Hematopoietic multipotent progenitor cell treated with erythropoietin and hydrocortisone succinate and interleukin-3 and kit ligand, for 4 days (in vitro differentiated cells): Measurements from ENCODE around the gene OMP.
A peak's percentile ranks its signal among the peaks of the same experiment; 100 is the strongest.

Experiments used
- DNase-seq: peaks from one replicate; pipeline ENCODE4 v3.0.0-alpha.2; 2015

The OMP gene

GRCh38 chr11:77069969-77070582, 32.6 kb upstream of the OMP start:
- no peak for DNase-seq

GRCh38 chr11:77071077-77071476, 31.6 kb upstream of the OMP start:
- DNase-seq: no peak

GRCh38 chr11:77071671-77072605, 30.7 kb upstream of the OMP start:
- DNase-seq: peak; percentile 45

- no peak for DNase-seq
These were observed 29.8 kb upstream of the OMP start for GRCh38 chr11:77072851-77073327.

GRCh38 chr11:77073328-77074001, 29.2 kb upstream of the OMP start:
- DNase-seq: peak; percentile 54

- DNase-seq: no peak
These were observed 28.4 kb upstream of the OMP start for GRCh38 chr11:77074205-77074604.

GRCh38 chr11:77074626-77075221, 27.9 kb upstream of the OMP start:
- DNase-seq: no peak

GRCh38 chr11:77075425-77075905, 27.2 kb upstream of the OMP start:
- no peak for DNase-seq

- no peak for DNase-seq
These were observed 23.0 kb upstream of the OMP start for GRCh38 chr11:77079666-77080065.

- no peak for DNase-seq
These were observed 21.9 kb upstream of the OMP start for GRCh38 chr11:77080643-77081210.

GRCh38 chr11:77081381-77081851, 21.2 kb upstream of the OMP start:
- DNase-seq: no peak

- no peak for DNase-seq
These were observed 20.4 kb upstream of the OMP start for GRCh38 chr11:77081976-77082836.

GRCh38 chr11:77082838-77083565, 19.6 kb upstream of the OMP start:
- DNase-seq: peak; percentile 89

GRCh38 chr11:77083566-77084245, 18.9 kb upstream of the OMP start:
- no peak for DNase-seq

- no peak for DNase-seq
These were observed 18.0 kb upstream of the OMP start for GRCh38 chr11:77084581-77085191.

- DNase-seq: no peak
These were observed 17.0 kb upstream of the OMP start for GRCh38 chr11:77085652-77086051.

- DNase-seq: peak; percentile 85
These were observed 15.8 kb upstream of the OMP start for GRCh38 chr11:77086521-77087472.

- DNase-seq: no peak
These were observed 14.9 kb upstream of the OMP start for GRCh38 chr11:77087723-77088225.
